GM12878 (cell line): ENCODE results near the gene ZBTB18. TPM values are rescaled to one million over a fixed set of nuclear protein-coding genes. Genes with fewer than 3 reads are reported as not detected.

Experiments
- ATAC-seq: fragments of 200-7000 bp; cut with Tn5 transposase; 3 replicates; pipeline ENCODE4 v1.9.1; 2020; ENCODE audit warnings: mild to moderate bottlenecking, moderate library complexity
- BruUV-seq: library from RNA; stranded (reverse); fragments of 400-500 nt; replicated peaks from 2 replicates; lab custom pipeline; 2021; lab: Mats Ljungman, UMichigan
- CTCF ChIA-PET: fragments of 300-600 bp; sonication (Branson Sonifier 250); formaldehyde crosslinking; extraction: SDS; loops from one replicate; lab custom pipeline; 2021; ENCODE audit warnings: inconsistent platforms; lab: Yijun Ruan, JAX
- POLR2A ChIA-PET: fragments of 350-600 bp; formaldehyde crosslinking; extraction: SDS; loops from one replicate; lab custom pipeline; 2021; ENCODE audit warnings: inconsistent platforms; lab: Charles Lee
- RAD21 ChIA-PET: fragments of 300-600 bp; sonication (Branson Sonifier 250); formaldehyde crosslinking; loops from one replicate; lab custom pipeline; 2023; ENCODE audit warnings: antibody characterized with exemption; ENCODE audit not compliant: unreplicated experiment; lab: Charles Lee
- SMC1A ChIA-PET: fragments of 300-600 bp; sonication (Branson Sonifier 250); formaldehyde crosslinking; loops from one replicate; lab custom pipeline; 2023; ENCODE audit not compliant: unreplicated experiment, uncharacterized antibody; lab: Charles Lee
- DNase-seq: peaks from one replicate; pipeline ENCODE4 v3.0.0-alpha.2; 2011; ENCODE audit warnings: low read depth, low spot score
- FAIRE-seq: peaks from 3 replicates; lab custom pipeline; 2011; peaks lifted over from hg19 to GRCh38; lab: Jason Lieb, UNC
- H2AFZ ChIP-seq: 2 replicates; pipeline ENCODE4 v1.6.0; 2011; ENCODE audit warnings: low read depth, low read length, control low read depth; ENCODE audit not compliant: control insufficient read depth
- H3K27ac ChIP-seq: 2 replicates; pipeline ENCODE4 v1.5.1; 2011; ENCODE audit warnings: control low read depth; ENCODE audit not compliant: control insufficient read depth, insufficient read depth
- H3K27me3 ChIP-seq, 2 experiments: replicated peaks in 1 of 2; 2 replicates each; pipeline versions ENCODE4 v1.6.0 to v1.6.1; 2011; ENCODE audit warnings: low read length in 1 of 2; ENCODE audit not compliant: control insufficient read depth in 2 of 2, insufficient read depth in 2 of 2
- H3K36me3 ChIP-seq, 2 experiments: 2 replicates each; pipeline ENCODE4 v1.5.1; 2011; ENCODE audit warnings: low read length in 1 of 2; ENCODE audit not compliant: control insufficient read depth in 2 of 2, insufficient read depth in 2 of 2
- H3K4me1 ChIP-seq: 2 replicates; pipeline ENCODE4 v1.6.1; 2011; ENCODE audit warnings: mild to moderate bottlenecking, low read length, moderate library complexity, mixed read lengths; ENCODE audit not compliant: control insufficient read depth, insufficient read depth
- H3K4me2 ChIP-seq: 2 replicates; pipeline ENCODE4 v1.6.0; 2011; ENCODE audit warnings: control low read depth; ENCODE audit not compliant: control insufficient read depth, insufficient read depth
- H3K4me3 ChIP-seq: fragments of 200-600 bp; sonication (generic); 2 replicates; pipeline ENCODE4 v1.5.1; 2016
- H3K79me2 ChIP-seq: 2 replicates; pipeline ENCODE4 v1.6.0; 2011; ENCODE audit warnings: low read length; ENCODE audit not compliant: control insufficient read depth, insufficient read depth
- H3K9ac ChIP-seq: 2 replicates; pipeline ENCODE4 v1.8.0; 2011; ENCODE audit warnings: low read length, control low read depth, mixed read lengths; ENCODE audit not compliant: control insufficient read depth, insufficient read depth
- H3K9me3 ChIP-seq: replicated peaks from 3 replicates; pipeline ENCODE4 v1.5.1; 2011; ENCODE audit warnings: mild to moderate bottlenecking, low read length; ENCODE audit not compliant: control insufficient read depth, insufficient read depth
- H4K20me1 ChIP-seq: 2 replicates; pipeline ENCODE4 v1.6.0; 2011; ENCODE audit not compliant: control insufficient read depth, insufficient read depth
- BHLHE40 ChIP-seq, 2 experiments: fragments of 450-650 bp in 1 of 2; IDR thresholded peaks; 2 replicates each; pipeline ENCODE4 v1.6.1; 2011 to 2017; ENCODE audit warnings: low read depth in 2 of 2, borderline replicate concordance in 1 of 2, improper control_type of control experiment in 1 of 2, low read length in 1 of 2, mild to moderate bottlenecking in 1 of 2
- CBX5 ChIP-seq: sonication (generic); IDR thresholded peaks from 2 replicates; pipeline ENCODE4 v1.6.1; 2016; ENCODE audit warnings: low read depth, moderate library complexity, mild to moderate bottlenecking, inconsistent platforms
- CEBPB ChIP-seq, 2 experiments: fragments of 150-350 bp in 1 of 2; IDR thresholded peaks; 2 replicates each; pipeline ENCODE4 v1.6.1; 2012 to 2014; ENCODE audit warnings: low read depth in 2 of 2, low read length in 2 of 2, borderline replicate concordance in 1 of 2, inconsistent platforms in 1 of 2
- CUX1 ChIP-seq: IDR thresholded peaks from 2 replicates; pipeline ENCODE4 v1.6.1; 2012; ENCODE audit warnings: improper control_type of control experiment, low read depth, low read length; ENCODE audit not compliant: insufficient replicate concordance
- HDAC2 ChIP-seq: fragments of 200-600 bp; sonication (generic); IDR thresholded peaks from 2 replicates; pipeline ENCODE4 v1.6.1; 2017
- NBN ChIP-seq: fragments of 450-650 bp; IDR thresholded peaks from 2 replicates; pipeline ENCODE4 v1.6.1; 2016
- NR2C1 ChIP-seq: fragments of 450-650 bp; IDR thresholded peaks from 2 replicates; pipeline ENCODE4 v1.6.1; 2017; ENCODE audit warnings: antibody characterized with exemption, mild to moderate bottlenecking, moderate library complexity
- NR2F1 ChIP-seq: fragments of 450-650 bp; conservative IDR thresholded peaks from 2 replicates; pipeline ENCODE4 v1.6.1; 2017; ENCODE audit warnings: mild to moderate bottlenecking
- SIX5 ChIP-seq: IDR thresholded peaks from 2 replicates; pipeline ENCODE4 v1.6.1; 2011; ENCODE audit warnings: mild to moderate bottlenecking, low read depth, low read length, moderate library complexity; ENCODE audit not compliant: severe bottlenecking
- SMAD5 ChIP-seq: IDR thresholded peaks from 2 replicates; pipeline ENCODE4 v1.6.1; 2016; ENCODE audit warnings: antibody characterized with exemption, low read depth
- SUZ12 ChIP-seq: fragments of 200-600 bp; sonication (generic); IDR thresholded peaks from one replicate; pipeline ENCODE4 v1.6.1; 2018; ENCODE audit warnings: antibody characterized with exemption, mild to moderate bottlenecking; ENCODE audit not compliant: unreplicated experiment
- ZBED1 ChIP-seq: IDR thresholded peaks from 2 replicates; pipeline ENCODE4 v1.6.1; 2016; ENCODE audit warnings: borderline replicate concordance
- WGBS: methylation state at CpG from one replicate; pipeline ENCODE4 v1.1.6; 2016; ENCODE audit warnings: low lambda C conversion rate; ENCODE audit not compliant: insufficient replicate concordance, insufficient coverage; ENCODE audit errors: missing lambda C conversion rate; 5-methylcytosine and 5-hydroxymethylcytosine counted together
- in situ Hi-C: fragments of 300-500 bp; cut with MboI; formaldehyde crosslinking; loops from 9 replicates; pipeline ENCODE4 v1.14.3; 2018; ENCODE audit warnings: mixed read lengths
- intact Hi-C: fragments of 100-400 bp; cut with micrococcal nuclease; formaldehyde crosslinking; loops from one replicate; pipeline ENCODE4 v1.14.2; 2022; ENCODE audit not compliant: unreplicated experiment
- polyA plus RNA-seq, 11 experiments: library from polyadenylated mRNA; depleted of rRNA in 4 of 11; unstranded in 6 of 11; stranded (reverse) in 5 of 11; fragments of >200 nt; fragmentation: Nextera tagmentation in 4 of 11; fragmentation: Illumina TruSeq in 1 of 11; extraction: Ambion mirVana in 4 of 11; extraction: Trizol in 1 of 11; gene quantifications; 1 replicate in 1 of 11; 2 replicates in 10 of 11; pipeline versions ENCODE4 v1.2.1 to v1.2.3, GENCODE V29; 2011 to 2016; ENCODE audit warnings: inconsistent platforms in 2 of 11, missing spikeins in 2 of 11, low read depth in 1 of 11
- total RNA-seq, 4 experiments: library from RNA; depleted of rRNA in 3 of 4; stranded (reverse); fragments of >200 nt in 3 of 4; fragmentation: Illumina TruSeq in 1 of 4; extraction: Trizol in 1 of 4; gene quantifications; 2 replicates each; pipeline versions ENCODE4 v1.2.1 to v1.2.3, GENCODE V29; 2013 to 2021

Gene ZBTB18
- total and polyA plus RNA-seq, 10 of the 15 experiments (the other 5 are each of a cell fraction or from before 2014, with no cell fraction given): 0.27 to 8.6 (median 6.1) TPM

GRCh38 chr1:244087021-244087560, 36.0 kb downstream of the ZBTB18 start:
- H2AFZ ChIP-seq: no peak overlapping the region
- SMC1A ChIA-PET: no interaction called here
- CTCF ChIA-PET: no interaction called here
- no peak overlapping the region for H3K27ac ChIP-seq
- DNase-seq (no peak), ATAC-seq (no peak), FAIRE-seq (no peak)
- H3K36me3 ChIP-seq: no peaks in the 10 kb centered on the region
- 41% methylated on average over 13 of the region's 13 CpGs for WGBS
- POLR2A ChIA-PET: no interaction called here
- no peaks in the 10 kb centered on the region for H4K20me1 ChIP-seq
- H3K79me2 ChIP-seq: no peaks in the 10 kb centered on the region
- no peak for TF ChIP-seq HDAC2
- TF ChIP-seq SIX5: no peak
- TF ChIP-seq CEBPB (IDR thresholded peaks at IDR 0.05; ENCODE audit: borderline replicate concordance in 1 of 2, low read depth in 2 of 2, low read length in 2 of 2): no peak
- no peak for TF ChIP-seq SUZ12
- TF ChIP-seq ZBED1: no peak
- no peak for TF ChIP-seq NBN
- no peaks in the 10 kb centered on the region for H3K4me1 ChIP-seq
- intact Hi-C loops (no loop called here), in situ Hi-C loops (no loop called here)
- BruUV-seq: no TSS peak
- no peaks in the 10 kb centered on the region for H3K9me3 ChIP-seq
- H3K4me2 ChIP-seq: no peak overlapping the region
- RAD21 ChIA-PET: no interaction called here
- no peak overlapping the region for H3K9ac ChIP-seq
- no peak overlapping the region for H3K4me3 ChIP-seq
- peaks cover 0 to 2% of the 10 kb centered on the region in 2 experiments; a peak in 2 of 4 replicates for H3K27me3 ChIP-seq

- no peaks in the 10 kb centered on the region for H3K79me2 ChIP-seq
- SMC1A ChIA-PET: no interaction called here
- no peaks in the 10 kb centered on the region for H3K4me1 ChIP-seq
- no peak overlapping the region for H3K4me2 ChIP-seq
- CTCF ChIA-PET: no interaction called here
- H3K36me3 ChIP-seq: no peaks in the 10 kb centered on the region
- BruUV-seq: no TSS peak
- no peaks in the 10 kb centered on the region for H4K20me1 ChIP-seq
- no peak for FAIRE-seq
- in situ Hi-C loops (no loop called here), intact Hi-C loops (no loop called here)
- H2AFZ ChIP-seq: no peak overlapping the region
- H3K9ac ChIP-seq: no peak overlapping the region
- DNase-seq: no peak
- RAD21 ChIA-PET: no interaction called here
- H3K4me3 ChIP-seq: no peak overlapping the region
- no peak for TF ChIP-seq SMAD5
- no peak for TF ChIP-seq BHLHE40 (IDR thresholded peaks at IDR 0.05; ENCODE audit: borderline replicate concordance in 1 of 2, low read depth in 2 of 2, low read length in 1 of 2)
- TF ChIP-seq NR2C1: no peak
- TF ChIP-seq NR2F1: no peak
- no peak for TF ChIP-seq CBX5
- TF ChIP-seq SUZ12: no peak
- TF ChIP-seq CUX1: no peak
- POLR2A ChIA-PET: no interaction called here
- WGBS: 21% methylated on average over 7 of the region's 7 CpGs
- H3K9me3 ChIP-seq: no peaks in the 10 kb centered on the region
- no peak overlapping the region for H3K27ac ChIP-seq
- no peak for ATAC-seq
- peaks cover 0 to 2% of the 10 kb centered on the region in 2 experiments; a peak in 2 of 4 replicates for H3K27me3 ChIP-seq
Observed at GRCh38 chr1:244087611-244088010, 36.5 kb downstream of the ZBTB18 start.
